Glomerular visceral epithelial cell (primary cell): ENCODE measurements around the gene PMEPA1.

Experiments used
- DNase-seq: peaks from one replicate; pipeline ENCODE4 v3.0.0-alpha.2; 2016; ENCODE audit errors: extremely low spot score

Gene PMEPA1

GRCh38 chr20:57693670-57694329 is 16.0 kb downstream of the PMEPA1 start:
- peak; percentile 49 for DNase-seq

- DNase-seq: peak; percentile 98
Observed at GRCh38 chr20:57693002-57693582, 16.7 kb downstream of the PMEPA1 start.

GRCh38 chr20:57692393-57692792 is 17.4 kb downstream of the PMEPA1 start:
- DNase-seq: no peak

GRCh38 chr20:57691699-57692098 is 18.1 kb downstream of the PMEPA1 start:
- no peak for DNase-seq

- no peak for DNase-seq
Observed at GRCh38 chr20:57690525-57690924, 19.3 kb downstream of the PMEPA1 start.

GRCh38 chr20:57689745-57690481 is 19.9 kb downstream of the PMEPA1 start:
- no peak for DNase-seq

GRCh38 chr20:57688864-57689263 is 21.0 kb downstream of the PMEPA1 start:
- DNase-seq: no peak

GRCh38 chr20:57688295-57688694 is 21.5 kb downstream of the PMEPA1 start:
- DNase-seq: no peak

- peak; percentile 19 for DNase-seq
Observed at GRCh38 chr20:57686931-57687652, 22.7 kb downstream of the PMEPA1 start.

- DNase-seq: no peak
Observed at GRCh38 chr20:57685146-57685758, 24.6 kb downstream of the PMEPA1 start.

GRCh38 chr20:57684808-57685140 is 25.0 kb downstream of the PMEPA1 start:
- no peak for DNase-seq

- DNase-seq: no peak
Observed at GRCh38 chr20:57683881-57684807, 25.7 kb downstream of the PMEPA1 start.

GRCh38 chr20:57683287-57683686 is 26.5 kb downstream of the PMEPA1 start:
- DNase-seq: no peak

- DNase-seq: no peak
Observed at GRCh38 chr20:57682184-57683101, 27.4 kb downstream of the PMEPA1 start.

- DNase-seq: no peak
Observed at GRCh38 chr20:57680934-57681914, 28.6 kb downstream of the PMEPA1 start.

- DNase-seq: no peak
Observed at GRCh38 chr20:57680131-57680716, 29.6 kb downstream of the PMEPA1 start.

- no peak for DNase-seq
Observed at GRCh38 chr20:57679113-57679512, 30.7 kb downstream of the PMEPA1 start.

- DNase-seq: no peak
Observed at GRCh38 chr20:57678340-57678739, 31.5 kb downstream of the PMEPA1 start.
